Measurements from ENCODE around the gene HIVEP1.

HIVEP1 gene

DNA sequence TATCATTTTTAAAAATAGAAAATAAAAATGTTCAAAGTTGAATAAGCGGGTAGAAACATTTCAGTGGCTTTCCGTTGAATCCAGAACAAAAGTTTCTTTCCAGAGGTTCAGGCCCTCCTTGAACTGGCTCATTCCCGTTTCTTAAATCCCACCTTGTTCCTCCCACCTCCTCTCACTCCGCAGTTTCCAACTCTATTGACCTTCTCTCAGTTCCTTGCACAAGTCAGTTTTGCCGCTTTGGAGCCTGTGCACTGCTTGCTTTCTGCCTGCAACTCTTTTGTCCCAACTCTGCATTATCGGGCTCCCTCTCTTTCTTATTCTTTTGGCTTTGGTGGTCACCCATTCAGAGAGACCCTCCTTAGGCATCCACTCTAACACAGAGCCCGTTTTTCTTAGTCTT, 178.1 kb downstream of the HIVEP1 start:
- no peak overlapping the region for H3K4me3 ChIP-seq (replicated peaks; ENCODE audit: low read depth, low read length)
- DNase-seq (ENCODE audit: low read depth) = no peak
- TF ChIP-seq, protein P1, sequence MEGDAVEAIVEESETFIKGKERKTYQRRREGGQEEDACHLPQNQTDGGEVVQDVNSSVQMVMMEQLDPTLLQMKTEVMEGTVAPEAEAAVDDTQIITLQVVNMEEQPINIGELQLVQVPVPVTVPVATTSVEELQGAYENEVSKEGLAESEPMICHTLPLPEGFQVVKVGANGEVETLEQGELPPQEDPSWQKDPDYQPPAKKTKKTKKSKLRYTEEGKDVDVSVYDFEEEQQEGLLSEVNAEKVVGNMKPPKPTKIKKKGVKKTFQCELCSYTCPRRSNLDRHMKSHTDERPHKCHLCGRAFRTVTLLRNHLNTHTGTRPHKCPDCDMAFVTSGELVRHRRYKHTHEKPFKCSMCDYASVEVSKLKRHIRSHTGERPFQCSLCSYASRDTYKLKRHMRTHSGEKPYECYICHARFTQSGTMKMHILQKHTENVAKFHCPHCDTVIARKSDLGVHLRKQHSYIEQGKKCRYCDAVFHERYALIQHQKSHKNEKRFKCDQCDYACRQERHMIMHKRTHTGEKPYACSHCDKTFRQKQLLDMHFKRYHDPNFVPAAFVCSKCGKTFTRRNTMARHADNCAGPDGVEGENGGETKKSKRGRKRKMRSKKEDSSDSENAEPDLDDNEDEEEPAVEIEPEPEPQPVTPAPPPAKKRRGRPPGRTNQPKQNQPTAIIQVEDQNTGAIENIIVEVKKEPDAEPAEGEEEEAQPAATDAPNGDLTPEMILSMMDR (IDR thresholded peaks at IDR 0.05; ENCODE audit: low read length, missing control alignments) = no peak

DNA sequence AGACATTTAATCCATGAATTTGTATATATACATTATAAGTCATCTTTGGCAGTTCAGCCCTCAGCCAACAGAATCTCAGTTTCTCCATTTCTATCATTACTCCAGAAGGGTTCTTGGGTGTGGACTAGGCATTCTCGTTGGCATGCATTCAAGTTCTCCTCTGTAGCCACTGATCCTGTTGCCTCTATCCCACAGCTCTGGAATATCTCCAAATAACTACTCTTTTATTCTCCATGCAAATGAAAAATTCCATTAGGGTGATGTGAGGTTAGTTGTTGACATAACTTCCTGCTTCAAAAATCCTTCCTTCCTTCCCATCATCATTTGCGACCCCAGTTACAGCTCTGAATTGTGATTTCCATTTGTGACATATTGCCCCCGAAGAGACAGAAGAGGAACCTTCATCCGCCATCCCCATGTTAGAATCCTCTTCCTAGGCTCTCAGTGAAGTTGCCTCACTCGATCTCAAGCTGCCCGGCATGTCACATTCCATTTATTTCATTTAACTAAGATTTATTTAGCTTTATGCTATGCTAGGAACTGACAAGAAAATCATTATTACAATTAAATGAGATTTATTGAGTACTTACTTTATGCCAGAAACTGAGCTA, 184.3 kb downstream of the HIVEP1 start:
- H3K4me3 ChIP-seq (replicated peaks; ENCODE audit: low read depth, low read length) = no peak overlapping the region
- DNase-seq (ENCODE audit: low read depth) = peak; percentile 68
- TF ChIP-seq, protein P1 (IDR thresholded peaks at IDR 0.05; ENCODE audit: low read length, missing control alignments) = no peak

DNA sequence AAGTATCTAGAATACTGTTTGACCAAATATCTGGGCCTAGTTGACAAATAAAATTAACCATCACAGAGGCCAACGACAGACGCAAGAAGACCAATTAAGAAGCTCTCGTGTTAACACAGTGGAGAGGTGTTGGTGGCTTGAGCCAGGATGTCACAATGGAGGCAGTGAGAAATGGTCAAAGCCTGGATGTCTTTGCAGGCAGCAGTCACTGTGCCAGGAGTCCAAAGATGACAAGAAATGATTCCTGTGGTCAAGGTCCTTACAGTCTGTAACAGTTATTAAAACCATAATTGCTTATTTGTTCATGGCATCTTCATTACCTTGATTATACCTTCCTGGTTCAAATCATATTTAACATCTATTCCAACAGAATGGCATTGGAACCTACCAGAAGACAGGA, 186.7 kb downstream of the HIVEP1 start:
- H3K4me3 ChIP-seq (replicated peaks; ENCODE audit: low read depth, low read length) = no peak overlapping the region
- TF ChIP-seq, protein P1 (IDR thresholded peaks at IDR 0.05; ENCODE audit: low read length, missing control alignments) = no peak
- no peak for DNase-seq (ENCODE audit: low read depth)

DNA sequence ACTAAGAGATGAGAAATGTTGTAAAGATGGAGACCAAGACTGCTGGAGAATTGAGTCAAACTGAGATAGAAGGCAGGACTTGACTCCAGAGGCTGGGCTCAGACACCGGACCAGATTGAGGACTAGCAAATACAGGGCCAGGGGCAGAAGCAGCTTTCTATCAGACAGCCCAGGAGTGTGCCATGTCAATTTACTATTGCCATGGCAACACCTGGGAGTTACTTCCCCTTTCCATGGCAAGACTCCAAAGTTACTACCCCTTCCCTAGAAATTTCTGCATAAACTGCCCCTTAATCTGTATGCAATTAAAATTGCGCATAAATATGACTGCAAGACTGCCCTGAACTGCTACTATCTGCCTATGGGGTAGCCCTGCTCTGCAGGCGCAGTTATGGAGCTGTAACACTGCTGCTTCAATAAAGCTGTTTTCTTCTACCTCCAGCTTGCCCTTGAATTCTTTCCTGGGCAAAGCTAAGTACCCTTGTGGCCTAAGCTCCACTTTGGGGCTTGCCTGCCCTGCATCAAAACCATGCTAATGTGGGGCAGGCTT, 188.0 kb downstream of the HIVEP1 start:
- DNase-seq (ENCODE audit: low read depth) = no peak
- TF ChIP-seq, protein P1 (IDR thresholded peaks at IDR 0.05; ENCODE audit: low read length, missing control alignments) = no peak
- no peak overlapping the region for H3K4me3 ChIP-seq (replicated peaks; ENCODE audit: low read depth, low read length)

DNA sequence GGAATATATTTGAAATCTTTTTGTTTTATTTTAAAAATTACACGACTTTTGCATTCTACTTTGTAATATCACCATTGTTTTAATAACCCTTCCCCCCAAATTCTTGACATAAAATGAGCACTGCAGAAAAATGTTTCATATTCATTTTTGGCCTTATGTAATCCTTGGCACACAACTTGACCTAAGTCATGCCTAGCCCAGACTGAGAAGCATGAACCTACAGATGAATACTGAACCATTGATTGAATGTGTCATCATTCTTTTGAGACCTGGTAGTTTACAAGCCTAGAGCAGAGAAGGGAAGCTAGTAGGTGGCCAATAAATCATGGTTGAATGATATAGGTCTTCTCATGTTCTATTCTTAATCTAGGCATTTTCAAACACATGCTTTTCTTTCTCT, 188.6 kb downstream of the HIVEP1 start:
- TF ChIP-seq, protein P1 (IDR thresholded peaks at IDR 0.05; ENCODE audit: low read length, missing control alignments) = no peak
- no peak overlapping the region for H3K4me3 ChIP-seq (replicated peaks; ENCODE audit: low read depth, low read length)
- no peak for DNase-seq (ENCODE audit: low read depth)

DNA sequence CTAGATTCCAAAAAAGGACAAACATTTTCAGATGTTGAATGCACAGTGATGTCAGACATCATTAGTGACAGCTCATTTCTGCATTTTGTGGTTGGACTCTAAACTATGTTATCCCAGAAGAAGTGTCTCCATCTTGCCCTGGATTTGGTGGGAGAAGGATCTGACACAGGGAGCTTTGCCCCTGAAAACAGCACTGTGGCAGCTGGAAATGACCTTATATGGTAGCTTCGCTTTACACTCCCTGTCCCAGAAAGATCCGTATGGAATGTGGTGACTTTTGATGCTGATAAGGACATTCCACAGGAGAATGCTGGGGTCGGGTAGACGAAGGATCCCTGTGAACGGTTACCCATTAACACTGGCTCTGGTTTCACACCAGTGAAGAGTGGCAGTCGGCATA, 190.9 kb downstream of the HIVEP1 start:
- peak; percentile 75 for DNase-seq (ENCODE audit: low read depth)

More for the DNA sequence above, 190.9 kb downstream of the HIVEP1 start:
- TF ChIP-seq, protein P1 (IDR thresholded peaks at IDR 0.05; ENCODE audit: low read length, missing control alignments) = no peak
- no peak overlapping the region for H3K4me3 ChIP-seq (replicated peaks; ENCODE audit: low read depth, low read length)

Measured in fibroblast of pulmonary artery (primary cell).